Measurements from ENCODE around the gene GSTM4. TPM values are rescaled to one million over a fixed set of nuclear protein-coding genes. Genes with fewer than 3 reads are reported as not detected.
"Not testable (repeated sequence)": the region's sequence is repeated elsewhere in the genome, so short reads cannot be mapped to it uniquely, and the experiment has no call there.

The GSTM4 gene
- total RNA-seq, 1 experiment from 2014 or later = 0.13 TPM

DNA sequence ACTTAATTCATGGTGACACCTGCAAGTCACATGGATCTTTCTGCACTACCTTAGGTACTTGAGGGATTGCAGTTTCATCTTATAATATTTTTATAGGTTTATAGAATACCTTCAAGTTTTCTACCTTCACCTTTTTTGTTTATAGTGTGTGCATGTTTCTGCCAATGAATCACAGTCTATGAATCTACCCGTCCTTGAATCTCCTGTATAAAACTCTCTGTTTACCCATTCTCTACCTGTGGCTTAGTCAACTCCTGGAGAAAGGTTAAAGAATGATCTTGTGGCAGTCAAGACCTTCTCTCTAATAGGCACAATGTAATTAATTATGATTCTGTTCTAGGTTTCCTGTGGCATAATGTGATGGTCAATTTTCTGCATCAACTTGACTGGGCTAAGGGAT, 8.8 kb downstream of the GSTM4 start:
- DNase-seq (ENCODE audit: low read depth) = no peak

DNA sequence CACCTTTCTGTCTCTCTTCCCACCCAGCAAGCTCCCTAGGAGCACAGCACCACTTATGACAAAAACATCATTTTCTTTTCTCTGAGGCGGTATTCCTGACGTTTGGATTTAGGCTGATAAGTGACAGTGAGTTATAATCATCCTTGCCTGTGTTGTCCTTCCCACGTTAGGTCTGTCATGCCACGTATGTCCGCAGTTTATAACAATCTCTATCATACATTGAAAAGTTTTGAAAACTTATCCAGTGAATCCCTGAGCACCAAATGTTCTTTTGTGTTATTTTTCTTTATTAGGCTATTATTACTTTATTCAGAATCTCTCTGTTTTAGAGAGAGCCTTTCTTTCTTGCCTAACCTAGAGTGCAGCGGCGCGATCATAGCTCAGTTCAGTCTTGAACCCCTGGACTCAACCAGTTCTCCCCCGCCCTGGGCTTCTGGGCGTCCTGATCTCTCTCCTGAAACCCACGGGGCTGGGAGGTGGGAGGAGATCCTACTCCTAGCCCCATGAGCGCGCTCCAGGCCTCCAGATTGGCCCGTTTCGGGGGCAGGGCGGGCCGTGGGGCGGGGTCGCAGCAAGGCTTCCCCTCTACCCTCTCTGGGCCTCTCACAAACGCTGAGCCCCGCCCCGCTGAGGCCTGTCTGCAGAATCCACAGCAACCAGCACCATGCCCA, 11.7 kb downstream of the GSTM4 start, which contains the start of gene GSTM2:
Gene GSTM2 (plus strand): TSS at position 606 of the 671 bp plus-strand sequence. CDS start 59 bp downstream, at position 665.
- peak; percentile 71 for DNase-seq (ENCODE audit: low read depth)

DNA sequence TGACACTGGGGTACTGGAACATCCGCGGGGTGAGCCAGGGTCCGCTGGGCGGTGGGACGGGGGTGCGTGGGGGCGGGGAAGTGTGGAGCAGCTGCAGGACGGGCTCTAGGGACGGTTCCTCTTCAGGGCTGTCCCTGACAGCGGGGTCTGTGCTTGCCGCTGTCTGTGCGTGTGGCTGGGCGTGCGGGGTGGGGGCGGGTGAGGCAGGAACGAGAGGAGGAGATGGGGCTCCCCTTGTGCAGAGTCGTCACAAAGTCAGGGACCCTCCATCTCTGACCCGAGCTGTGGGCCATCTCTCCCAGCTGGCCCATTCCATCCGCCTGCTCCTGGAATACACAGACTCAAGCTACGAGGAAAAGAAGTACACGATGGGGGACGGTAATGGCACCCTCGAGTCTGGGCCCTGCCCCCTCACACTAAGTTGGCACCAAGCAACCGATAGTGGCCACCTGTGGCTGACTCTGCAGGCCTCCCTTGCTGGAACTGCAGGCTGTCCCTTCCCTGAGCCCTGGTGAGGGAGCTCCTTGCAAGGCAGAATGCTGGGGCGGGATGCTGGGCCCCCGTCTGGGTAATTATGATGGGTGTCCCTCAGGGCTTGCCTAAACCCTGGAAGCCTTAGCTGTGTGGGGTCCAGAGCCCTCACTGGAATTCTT, 12.3 kb downstream of the GSTM4 start:
- peak; percentile 0 for DNase-seq (ENCODE audit: low read depth)

DNA sequence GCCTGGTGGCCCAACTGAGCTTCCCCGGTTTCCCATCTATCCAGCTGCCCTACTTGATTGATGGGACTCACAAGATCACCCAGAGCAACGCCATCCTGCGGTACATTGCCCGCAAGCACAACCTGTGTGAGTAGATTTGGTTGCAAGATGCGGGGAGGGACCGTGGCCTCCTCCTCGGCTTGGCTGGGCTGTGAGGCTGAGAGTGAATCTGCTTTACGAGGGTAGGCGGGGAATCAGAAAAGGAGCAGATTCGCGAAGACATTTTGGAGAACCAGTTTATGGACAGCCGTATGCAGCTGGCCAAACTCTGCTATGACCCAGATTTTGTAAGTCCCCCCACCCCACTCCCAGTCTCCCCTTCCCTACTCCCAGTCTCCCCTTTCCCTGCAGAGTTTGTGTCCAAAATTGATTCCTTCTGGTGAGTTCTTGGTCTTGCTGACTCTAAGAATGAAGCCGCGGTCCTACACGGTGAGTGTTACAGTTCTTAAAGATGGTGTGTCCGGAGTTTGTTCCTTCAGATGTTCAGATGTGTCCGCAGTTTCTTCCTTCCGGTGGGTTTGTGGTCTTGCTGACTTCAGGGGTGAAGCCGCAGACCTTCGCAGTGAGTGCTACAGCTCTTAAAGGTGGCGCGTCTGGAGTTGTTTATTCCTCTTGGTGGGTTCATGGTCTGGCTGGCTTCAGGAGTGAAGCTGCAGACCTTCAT, 13.5 kb downstream of the GSTM4 start:
- DNase-seq (ENCODE audit: low read depth) = peak; percentile 19

DNA sequence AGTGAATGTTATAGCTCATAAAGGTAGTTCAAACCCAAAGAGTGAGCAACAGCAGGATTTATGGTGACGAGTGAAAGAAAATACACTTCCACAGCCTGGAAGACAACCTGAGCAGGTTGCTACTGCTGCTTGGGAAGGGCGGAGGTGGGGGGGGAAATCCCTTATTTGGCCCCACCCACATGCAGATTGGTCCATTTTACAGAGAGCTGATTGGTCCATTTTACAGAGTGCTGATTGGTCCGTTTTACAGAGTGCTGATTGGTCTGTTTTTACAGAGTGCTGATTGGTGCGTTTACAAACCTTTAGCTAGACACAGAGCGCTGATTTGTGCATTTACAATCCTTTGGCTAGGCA, 14.0 kb downstream of the GSTM4 start:
- not testable (repeated sequence) for DNase-seq (ENCODE audit: low read depth)

DNA sequence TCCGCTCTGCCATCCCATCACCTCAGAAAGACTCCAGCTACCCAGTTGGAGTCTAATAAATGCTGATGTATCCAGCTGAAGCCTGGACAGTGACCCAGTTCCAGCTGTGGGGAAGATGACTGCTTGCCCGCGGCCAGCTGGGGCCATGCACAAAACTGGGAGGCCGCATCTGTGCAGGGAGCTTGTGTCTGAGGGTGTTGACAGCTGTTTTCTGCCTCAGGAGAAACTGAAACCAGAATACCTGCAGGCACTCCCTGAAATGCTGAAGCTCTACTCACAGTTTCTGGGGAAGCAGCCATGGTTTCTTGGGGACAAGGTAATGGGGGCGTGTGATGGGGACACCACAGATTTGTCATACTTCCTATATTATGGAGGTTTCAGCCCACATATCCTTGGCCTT, 15.2 kb downstream of the GSTM4 start:
- no peak for DNase-seq (ENCODE audit: low read depth)

DNA sequence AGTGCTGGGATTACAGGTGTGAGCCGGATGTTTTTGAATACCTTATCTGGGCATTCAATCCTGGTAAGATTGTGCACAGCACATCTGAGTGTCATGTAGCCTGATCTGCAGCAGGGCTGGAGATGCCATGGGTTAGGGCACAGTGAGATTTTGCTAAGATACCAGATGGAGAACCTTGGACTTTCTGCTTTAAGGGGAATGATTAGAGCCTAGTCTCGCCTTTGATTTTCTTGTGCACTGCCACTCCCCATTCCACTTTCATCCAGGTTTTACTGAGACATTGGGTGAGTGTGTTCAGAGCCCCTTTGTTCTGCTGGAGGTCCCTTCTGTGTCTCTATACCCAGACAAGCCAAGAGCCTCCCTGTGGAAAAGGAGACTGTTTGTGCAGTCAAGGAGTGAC, 18.0 kb downstream of the GSTM4 start:
- not testable (repeated sequence) for DNase-seq (ENCODE audit: low read depth)

DNA sequence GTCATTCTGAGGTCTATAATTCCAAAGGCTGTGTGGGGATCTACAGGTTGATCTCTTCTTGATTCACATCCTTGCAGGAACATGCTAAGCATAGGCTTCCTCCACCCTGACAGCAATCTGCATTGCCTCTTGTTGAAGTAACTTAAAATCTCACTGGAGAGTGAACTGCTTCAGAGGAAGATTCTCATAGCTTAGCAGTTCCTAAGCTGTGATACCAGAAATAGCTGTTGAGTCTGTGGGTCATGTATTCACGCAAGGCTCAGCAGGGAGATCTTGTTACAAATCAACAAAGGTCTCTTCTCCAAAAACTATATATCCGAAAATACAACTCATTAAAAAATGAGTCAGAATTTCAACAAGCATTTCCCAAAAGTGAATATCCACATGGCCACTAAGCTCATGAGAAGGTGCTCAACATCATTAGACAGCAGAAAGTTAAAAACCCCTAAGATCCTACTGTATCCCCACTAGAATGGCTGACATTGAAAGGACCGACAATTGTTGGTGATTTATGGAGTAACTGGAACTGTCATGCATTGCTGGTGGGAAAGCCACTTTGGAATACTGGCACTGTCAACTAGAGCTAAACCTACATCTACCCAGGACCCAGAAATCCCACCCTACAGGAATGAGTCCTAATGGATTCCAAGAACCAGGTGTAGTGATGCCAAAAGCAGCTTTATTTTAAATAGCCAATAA, 20.9 kb downstream of the GSTM4 start:
- not testable (repeated sequence) for DNase-seq (ENCODE audit: low read depth)

DNA sequence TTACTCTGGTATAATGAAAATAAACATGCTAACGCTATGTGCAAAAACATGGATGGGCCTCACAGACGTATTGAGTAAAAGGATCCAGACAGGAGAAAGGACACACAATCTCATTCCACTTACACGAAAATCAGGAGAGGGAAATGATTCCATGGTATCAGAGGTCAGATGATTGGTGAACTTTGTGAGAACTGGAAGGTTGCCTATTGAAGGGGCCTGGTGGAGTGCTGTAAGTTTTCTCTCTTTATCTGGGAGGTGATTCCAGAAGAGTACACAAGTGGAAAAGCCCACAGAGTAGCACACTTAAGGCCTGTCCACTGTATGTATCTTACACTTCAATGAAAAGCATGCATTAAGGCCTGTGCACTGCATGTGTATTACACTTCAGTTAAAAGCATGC, 21.6 kb downstream of the GSTM4 start:
- no peak for DNase-seq (ENCODE audit: low read depth)

DNA sequence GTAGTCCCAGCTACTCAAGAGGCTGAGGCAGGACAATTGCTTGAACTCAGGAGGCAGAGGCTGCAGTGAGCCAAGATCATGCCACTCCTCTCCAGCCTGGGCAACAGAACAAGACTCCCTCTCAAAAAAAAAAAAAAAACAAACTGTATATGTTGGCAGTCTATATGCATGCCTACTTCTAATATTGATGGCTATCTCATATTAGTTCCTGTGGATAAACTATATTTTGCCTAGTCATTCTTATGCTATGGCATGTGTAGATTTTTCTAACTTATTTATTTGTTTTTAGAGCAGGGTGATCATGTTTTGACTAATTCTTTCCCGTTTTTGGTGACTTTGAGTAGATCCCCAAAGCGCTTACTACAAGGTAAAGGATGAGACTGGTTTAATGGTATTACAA, 22.7 kb downstream of the GSTM4 start:
- DNase-seq (ENCODE audit: low read depth) = not testable (repeated sequence)

DNA sequence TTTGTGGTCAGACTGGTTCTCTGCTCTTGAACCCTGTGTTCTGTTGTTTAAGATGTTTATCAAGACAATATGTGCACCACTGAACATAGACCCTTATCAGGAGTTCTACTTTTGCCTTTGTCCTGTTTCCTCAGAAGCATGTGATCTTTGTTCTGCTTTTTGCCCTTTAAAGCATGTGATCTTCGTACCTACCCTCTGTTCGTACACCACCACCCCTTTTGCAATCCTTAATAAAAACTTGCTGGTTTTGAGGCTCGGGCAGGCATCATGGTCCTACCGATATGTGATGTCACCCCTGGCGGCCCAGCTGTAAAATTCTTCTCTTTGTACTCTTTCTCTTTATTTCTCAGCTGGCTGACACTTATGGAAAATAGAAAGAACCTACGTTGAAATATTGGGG, 28.9 kb downstream of the GSTM4 start:
- DNase-seq (ENCODE audit: low read depth) = not testable (repeated sequence)

DNA sequence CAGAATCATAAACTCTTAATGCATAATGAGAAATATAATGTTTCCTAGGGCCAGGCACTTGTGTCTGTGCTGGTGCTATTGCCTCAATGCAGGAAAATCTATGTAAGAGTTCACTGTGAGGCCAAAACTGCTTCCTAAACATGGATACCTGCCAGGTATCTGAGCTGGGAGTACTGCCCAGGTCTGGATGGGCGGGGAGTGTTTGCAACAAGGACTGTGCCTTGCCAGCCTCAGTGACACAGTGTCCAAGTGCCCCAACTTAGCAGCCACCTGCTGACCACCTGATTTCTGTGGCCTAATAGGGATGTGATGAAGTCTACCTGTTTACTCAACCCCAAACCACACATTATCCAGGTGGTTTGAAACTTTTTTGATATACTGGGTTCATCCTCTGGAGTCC, 29.5 kb downstream of the GSTM4 start:
- DNase-seq (ENCODE audit: low read depth) = not testable (repeated sequence)

DNA sequence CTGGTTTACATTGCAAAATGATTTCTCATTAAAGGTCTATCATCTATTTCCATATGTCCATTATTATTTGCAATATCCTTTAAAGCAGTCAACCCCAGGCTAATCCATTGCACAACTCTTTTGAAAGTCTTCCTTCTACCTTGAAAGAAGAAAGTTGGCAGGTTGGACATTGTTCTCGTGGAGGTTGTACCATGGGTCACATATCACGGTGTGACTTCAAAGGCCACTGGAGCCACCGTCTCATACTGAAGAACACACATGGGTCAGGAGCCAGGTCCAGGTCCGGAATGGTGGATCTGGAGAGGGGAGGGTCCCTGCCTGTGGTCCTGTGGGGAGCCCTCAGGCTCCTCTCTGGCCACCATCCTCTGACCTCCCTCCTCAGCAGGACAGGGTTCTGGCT, 30.0 kb downstream of the GSTM4 start:
- not testable (repeated sequence) for DNase-seq (ENCODE audit: low read depth)

DNA sequence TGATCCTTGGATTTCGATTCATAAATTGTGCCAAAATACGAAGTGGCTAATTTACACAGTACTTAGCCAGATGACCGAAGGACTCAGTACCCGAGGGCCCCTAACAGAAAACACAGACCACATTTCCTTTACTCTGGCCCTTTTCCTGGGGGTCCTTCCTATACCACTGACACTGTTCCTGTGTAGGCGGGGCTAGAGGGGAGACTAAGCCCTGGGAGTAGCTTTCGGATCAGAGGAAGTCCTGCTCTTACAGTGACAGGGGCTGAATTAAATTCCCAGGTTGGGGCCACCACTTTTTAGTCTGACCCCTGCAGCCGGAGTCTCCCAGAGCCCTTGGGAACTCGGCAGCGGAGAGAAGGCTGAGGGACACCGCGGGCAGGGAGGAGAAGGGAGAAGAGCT, 31.2 kb downstream of the GSTM4 start:
- DNase-seq (ENCODE audit: low read depth) = not testable (repeated sequence)

DNA sequence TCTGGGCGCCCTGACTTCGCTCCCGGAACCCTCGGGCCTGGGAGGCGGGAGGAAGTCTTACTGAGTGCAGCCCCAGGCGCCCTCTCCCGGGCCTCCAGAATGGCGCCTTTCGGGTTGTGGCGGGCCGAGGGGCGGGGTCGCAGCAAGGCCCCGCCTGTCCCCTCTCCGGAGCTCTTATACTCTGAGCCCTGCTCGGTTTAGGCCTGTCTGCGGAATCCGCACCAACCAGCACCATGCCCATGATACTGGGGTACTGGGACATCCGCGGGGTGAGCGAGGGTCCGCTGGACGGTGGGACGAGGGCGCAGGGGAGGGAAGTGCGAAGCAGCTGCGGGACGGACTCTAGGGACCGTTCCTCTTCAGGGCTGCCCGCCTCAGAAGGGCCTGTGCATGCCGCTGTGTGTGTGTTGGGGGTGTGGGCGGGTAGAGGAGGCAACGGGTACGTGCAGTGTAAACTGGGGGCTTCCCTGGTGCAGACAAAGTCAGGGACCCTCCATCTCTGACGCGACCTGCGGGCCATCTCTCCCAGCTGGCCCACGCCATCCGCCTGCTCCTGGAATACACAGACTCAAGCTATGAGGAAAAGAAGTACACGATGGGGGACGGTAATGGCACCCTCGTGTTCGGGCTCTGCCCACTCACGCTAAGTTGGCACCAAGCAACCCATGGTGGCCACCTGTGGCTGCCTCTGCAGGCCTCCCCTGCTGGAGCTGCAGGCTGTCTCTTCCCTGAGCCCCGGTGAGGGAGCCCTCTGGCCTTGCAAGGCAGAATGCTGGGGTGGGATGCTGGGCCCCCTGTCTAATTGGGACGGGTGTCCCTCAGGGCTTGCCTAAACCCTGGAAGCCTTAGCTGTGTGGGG, 32.0 kb downstream of the GSTM4 start, which contains the start of gene GSTM1:
Gene GSTM1 (plus strand): TSS at position 177 of the 859 bp plus-strand sequence. CDS start 57 bp downstream, at position 234.
- DNase-seq (ENCODE audit: low read depth) = peak; percentile 75

DNA sequence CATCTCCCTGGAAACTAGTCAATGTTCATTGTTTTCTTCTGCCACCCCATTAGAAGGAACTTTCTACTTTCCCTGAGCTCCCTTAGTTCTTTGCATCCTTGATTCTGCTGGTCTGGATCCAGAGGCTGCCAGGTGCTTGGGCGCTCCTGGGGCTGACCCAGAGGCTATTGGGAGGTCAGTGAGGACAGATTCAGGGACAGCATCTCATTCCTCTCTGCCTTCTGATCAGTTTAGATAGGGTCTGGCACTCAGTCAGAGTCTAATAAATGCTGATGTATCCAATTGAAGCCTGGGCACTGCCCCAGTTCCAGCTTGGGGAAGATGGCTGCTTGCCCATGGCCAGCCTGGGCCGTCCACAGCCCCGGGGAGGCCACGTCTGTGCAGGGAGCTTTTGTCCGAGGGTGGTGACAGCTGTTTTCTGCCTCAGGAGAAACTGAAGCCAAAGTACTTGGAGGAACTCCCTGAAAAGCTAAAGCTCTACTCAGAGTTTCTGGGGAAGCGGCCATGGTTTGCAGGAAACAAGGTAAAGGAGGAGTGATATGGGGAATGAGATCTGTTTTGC, 34.0 kb downstream of the GSTM4 start:
- no peak for DNase-seq (ENCODE audit: low read depth)

DNA sequence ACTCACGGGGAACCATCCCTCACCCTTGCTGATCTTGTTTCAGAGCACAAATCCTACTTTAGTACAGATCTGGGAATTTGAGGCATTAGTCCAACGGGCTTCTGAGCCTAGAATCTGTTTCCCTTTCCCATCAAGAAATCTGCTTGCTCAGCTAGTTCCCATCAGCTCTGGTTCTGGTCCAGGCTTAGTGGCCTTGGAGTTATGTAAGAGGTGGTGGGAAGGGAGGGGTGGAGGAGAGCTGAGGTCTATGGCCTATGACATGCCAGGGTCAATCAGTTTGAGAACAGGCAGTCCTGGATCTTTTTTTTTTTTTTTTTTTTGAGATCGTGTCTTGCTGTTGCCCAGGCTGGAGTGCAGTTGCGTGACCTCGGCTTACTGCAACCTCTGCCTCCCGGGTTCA, 35.9 kb downstream of the GSTM4 start:
- DNase-seq (ENCODE audit: low read depth) = no peak

DNA sequence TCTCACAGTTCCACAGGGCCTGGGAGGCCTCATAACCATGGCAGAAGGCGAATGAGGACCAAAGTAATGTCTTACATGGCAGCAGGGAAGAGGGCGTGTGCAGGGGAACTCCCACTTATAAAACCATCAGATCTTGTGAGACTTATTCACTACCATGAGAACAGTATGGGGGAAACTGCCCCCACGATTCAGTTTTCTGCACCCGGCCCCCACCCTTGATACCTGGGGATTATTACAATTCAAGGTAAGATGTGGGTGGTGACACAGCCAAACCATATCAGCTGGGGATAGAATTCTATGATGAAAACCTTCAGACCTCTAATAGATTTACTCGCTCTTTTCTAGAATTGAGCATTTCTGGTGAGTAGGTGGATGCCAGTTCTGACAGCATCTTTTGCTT, 38.5 kb downstream of the GSTM4 start:
- not testable (repeated sequence) for DNase-seq (ENCODE audit: low read depth)

DNA sequence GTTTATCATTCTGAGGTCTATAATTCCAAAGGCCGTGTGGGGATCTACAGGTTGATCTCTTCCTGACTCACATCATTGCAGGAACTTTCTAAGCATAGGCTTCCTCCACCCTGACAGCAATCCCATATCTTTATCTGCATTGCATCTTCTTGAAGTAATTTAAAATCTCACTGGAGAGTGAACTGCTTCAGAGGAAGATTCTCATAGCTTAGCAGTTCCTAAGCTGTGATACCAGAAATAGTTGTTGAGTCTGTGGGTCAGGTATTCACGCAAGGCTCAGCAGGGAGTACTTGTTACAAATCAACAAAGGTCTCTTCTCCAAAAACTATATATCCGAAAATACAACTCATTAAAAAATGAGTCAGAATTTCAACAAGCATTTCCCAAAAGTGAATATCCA, 39.2 kb downstream of the GSTM4 start:
- DNase-seq (ENCODE audit: low read depth) = not testable (repeated sequence)

DNA sequence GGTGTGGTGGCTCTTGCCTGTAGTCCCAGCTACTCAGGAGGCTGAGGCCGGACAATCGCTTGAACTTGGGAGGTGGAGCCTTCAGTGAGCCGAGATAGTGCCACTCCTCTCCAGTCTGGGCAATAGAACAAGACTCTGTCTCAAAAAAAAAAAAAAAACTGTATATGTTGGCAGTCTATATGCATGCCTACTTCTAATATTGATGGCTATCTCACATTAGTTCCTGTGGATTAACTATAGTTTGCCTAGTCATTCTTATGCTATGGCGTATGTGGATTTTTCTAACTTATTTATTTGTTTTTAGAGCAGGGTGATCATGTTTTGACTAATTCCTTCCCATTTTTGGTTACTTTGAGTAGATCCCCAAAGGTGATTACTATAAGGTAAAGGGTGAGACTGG, 41.2 kb downstream of the GSTM4 start:
- no peak for DNase-seq (ENCODE audit: low read depth)

Measured in HT1080 (cell line).